SJCRH30 (cell line): ENCODE measurements around the gene ENPP3. TPM values are rescaled to one million over a fixed set of nuclear protein-coding genes. Genes with fewer than 3 reads are reported as not detected.

Experiments
- DNase-seq, 2 experiments: peaks; one replicate each; pipeline ENCODE4 v3.0.0-alpha.2; 2015 to 2020
- H3K27ac ChIP-seq: fragments of 250-450 bp; sonication (Bioruptor Pico); 2 replicates; pipeline ENCODE4 v1.5.1; 2020; ENCODE audit warnings: mild to moderate bottlenecking, moderate library complexity
- H3K27me3 ChIP-seq: fragments of 250-450 bp; sonication (Bioruptor Pico); 2 replicates; pipeline ENCODE4 v1.5.1; 2020; ENCODE audit warnings: mild to moderate bottlenecking, moderate library complexity
- H3K36me3 ChIP-seq: fragments of 250-450 bp; sonication (Bioruptor Pico); 2 replicates; pipeline ENCODE4 v1.5.1; 2020; ENCODE audit warnings: mild to moderate bottlenecking, moderate library complexity
- H3K4me1 ChIP-seq: fragments of 250-450 bp; sonication (Bioruptor Pico); 2 replicates; pipeline ENCODE4 v1.5.1; 2020; ENCODE audit warnings: mild to moderate bottlenecking, moderate library complexity
- H3K4me3 ChIP-seq: fragments of 250-450 bp; sonication (Bioruptor Pico); 2 replicates; pipeline ENCODE4 v1.5.1; 2020; ENCODE audit warnings: mild to moderate bottlenecking, moderate library complexity
- H3K9me3 ChIP-seq: fragments of 250-450 bp; sonication (Bioruptor Pico); replicated peaks from 2 replicates; pipeline ENCODE4 v1.5.1; 2020; ENCODE audit warnings: mild to moderate bottlenecking, moderate library complexity
- total RNA-seq: library from RNA; depleted of rRNA; stranded (reverse); fragments of >200 nt; shearing (Covaris generic); gene quantifications from 2 replicates; pipeline ENCODE4 v1.2.3, GENCODE V29; 2014

Gene ENPP3
- total RNA-seq, 1 experiment from 2014 or later = 1.1 TPM

GRCh38 chr6:131728296-131728939 lies 91.3 kb downstream of the ENPP3 start:
- Histone ChIP-seq H3K27ac (no peak overlapping the region), H3K36me3 (no peaks in the 10 kb centered on the region), H3K27me3 (no peaks in the 10 kb centered on the region), H3K9me3 (no peaks in the 10 kb centered on the region), H3K4me1 (no peaks in the 10 kb centered on the region), H3K4me3 (no peak overlapping the region)
- no peak for DNase-seq

- no peak for DNase-seq
- Histone ChIP-seq H3K36me3 (no peaks in the 10 kb centered on the region), H3K27ac (no peak overlapping the region), H3K27me3 (no peaks in the 10 kb centered on the region), H3K9me3 (no peaks in the 10 kb centered on the region), H3K4me3 (no peak overlapping the region), H3K4me1 (no peaks in the 10 kb centered on the region)
Measured at GRCh38 chr6:131729550-131729949, 92.4 kb downstream of the ENPP3 start.

- Histone ChIP-seq H3K4me1 (no peaks in the 10 kb centered on the region), H3K27ac (no peak overlapping the region), H3K27me3 (no peaks in the 10 kb centered on the region), H3K9me3 (no peaks in the 10 kb centered on the region), H3K4me3 (no peak overlapping the region), H3K36me3 (no peaks in the 10 kb centered on the region)
- no peak for DNase-seq
Measured at GRCh38 chr6:131730264-131730663, 93.2 kb downstream of the ENPP3 start.

GRCh38 chr6:131731224-131731623 lies 94.1 kb downstream of the ENPP3 start:
- no peaks in the 10 kb centered on the region for H3K4me1 ChIP-seq
- no peaks in the 10 kb centered on the region for H3K9me3 ChIP-seq
- no peak for DNase-seq
- no peaks in the 10 kb centered on the region for H3K36me3 ChIP-seq
- H3K4me3 ChIP-seq = no peak overlapping the region
- H3K27ac ChIP-seq = no peak overlapping the region
- no peaks in the 10 kb centered on the region for H3K27me3 ChIP-seq

GRCh38 chr6:131733376-131734016 lies 96.4 kb downstream of the ENPP3 start:
- Histone ChIP-seq H3K9me3 (no peaks in the 10 kb centered on the region), H3K36me3 (no peaks in the 10 kb centered on the region), H3K27me3 (no peaks in the 10 kb centered on the region), H3K4me3 (no peak overlapping the region), H3K4me1 (no peaks in the 10 kb centered on the region), H3K27ac (no peak overlapping the region)
- DNase-seq = no peak

GRCh38 chr6:131736003-131736596 lies 99.0 kb downstream of the ENPP3 start:
- Histone ChIP-seq H3K36me3 (no peaks in the 10 kb centered on the region), H3K9me3 (no peaks in the 10 kb centered on the region), H3K27me3 (no peaks in the 10 kb centered on the region), H3K4me1 (no peaks in the 10 kb centered on the region), H3K27ac (no peak overlapping the region), H3K4me3 (peak overlapping the region; percentile 33)
- DNase-seq = peak; percentile 9 to 21

GRCh38 chr6:131736811-131737210 lies 99.7 kb downstream of the ENPP3 start:
- Histone ChIP-seq H3K4me1 (no peaks in the 10 kb centered on the region), H3K27ac (no peak overlapping the region), H3K36me3 (no peaks in the 10 kb centered on the region), H3K4me3 (no peak overlapping the region), H3K9me3 (no peaks in the 10 kb centered on the region), H3K27me3 (no peaks in the 10 kb centered on the region)
- no peak for DNase-seq

- no peaks in the 10 kb centered on the region for H3K9me3 ChIP-seq
- no peaks in the 10 kb centered on the region for H3K36me3 ChIP-seq
- H3K27ac ChIP-seq = no peak overlapping the region
- no peaks in the 10 kb centered on the region for H3K27me3 ChIP-seq
- DNase-seq = no peak
- H3K4me1 ChIP-seq = no peaks in the 10 kb centered on the region; the same call in 1 of the 2 replicates
- no peak overlapping the region for H3K4me3 ChIP-seq
Measured at GRCh38 chr6:131739136-131739535, 102.0 kb downstream of the ENPP3 start.

GRCh38 chr6:131740161-131740560 lies 103.1 kb downstream of the ENPP3 start:
- no peaks in the 10 kb centered on the region for H3K27me3 ChIP-seq
- H3K36me3 ChIP-seq = no peaks in the 10 kb centered on the region
- no peaks in the 10 kb centered on the region for H3K9me3 ChIP-seq
- no peak overlapping the region for H3K4me3 ChIP-seq
- H3K4me1 ChIP-seq = no peaks in the 10 kb centered on the region; the same call in 1 of the 2 replicates
- no peak overlapping the region for H3K27ac ChIP-seq
- DNase-seq = no peak

GRCh38 chr6:131741688-131742393 lies 104.7 kb downstream of the ENPP3 start:
- no peak overlapping the region for H3K4me3 ChIP-seq
- DNase-seq = no peak
- no peaks in the 10 kb centered on the region for H3K9me3 ChIP-seq
- no peaks in the 10 kb centered on the region; the same call in 1 of the 2 replicates for H3K4me1 ChIP-seq
- no peak overlapping the region for H3K27ac ChIP-seq
- H3K27me3 ChIP-seq = no peaks in the 10 kb centered on the region
- no peaks in the 10 kb centered on the region for H3K36me3 ChIP-seq

- DNase-seq = peak in 1 of 2 experiments; percentile 14
- Histone ChIP-seq H3K9me3 (no peaks in the 10 kb centered on the region), H3K4me1 (no peaks in the 10 kb centered on the region; the same call in 1 of the 2 replicates), H3K4me3 (no peak overlapping the region), H3K27me3 (no peaks in the 10 kb centered on the region), H3K36me3 (no peaks in the 10 kb centered on the region), H3K27ac (no peak overlapping the region)
Measured at GRCh38 chr6:131744432-131745287, 107.6 kb downstream of the ENPP3 start.

GRCh38 chr6:131745476-131745875 lies 108.4 kb downstream of the ENPP3 start:
- Histone ChIP-seq H3K4me3 (no peak overlapping the region), H3K27ac (no peak overlapping the region), H3K9me3 (no peaks in the 10 kb centered on the region), H3K36me3 (no peaks in the 10 kb centered on the region), H3K4me1 (no peaks in the 10 kb centered on the region; the same call in 1 of the 2 replicates), H3K27me3 (no peaks in the 10 kb centered on the region)
- DNase-seq = no peak

GRCh38 chr6:131747821-131748353 lies 110.8 kb downstream of the ENPP3 start:
- Histone ChIP-seq H3K27ac (no peak overlapping the region), H3K36me3 (no peaks in the 10 kb centered on the region), H3K9me3 (no peaks in the 10 kb centered on the region), H3K4me1 (no peaks in the 10 kb centered on the region; the same call in 1 of the 2 replicates), H3K4me3 (no peak overlapping the region), H3K27me3 (no peaks in the 10 kb centered on the region)
- no peak for DNase-seq

- no peak overlapping the region for H3K27ac ChIP-seq
- no peaks in the 10 kb centered on the region; the same call in 1 of the 2 replicates for H3K4me1 ChIP-seq
- no peaks in the 10 kb centered on the region for H3K9me3 ChIP-seq
- H3K36me3 ChIP-seq = no peaks in the 10 kb centered on the region
- no peaks in the 10 kb centered on the region for H3K27me3 ChIP-seq
- DNase-seq = no peak
- no peak overlapping the region for H3K4me3 ChIP-seq
Measured at GRCh38 chr6:131749023-131749422, 111.9 kb downstream of the ENPP3 start.
